ENCODE measurements around the gene CCNQ.

CCNQ gene

GRCh38 chrX:153620576-153620975 is 21.6 kb upstream of the CCNQ start:
- no peak overlapping the region for H3K4me3 ChIP-seq (ENCODE audit: low read depth, low read length)
- no peak for DNase-seq (ENCODE audit: low read depth)
- no peak for TF ChIP-seq POLR2A (IDR thresholded peaks at IDR 0.05; ENCODE audit: extremely low read depth, insufficient read length)
- no peak for TF ChIP-seq MYC (IDR thresholded peaks at IDR 0.05; ENCODE audit: low read depth, low read length)
- no peak for TF ChIP-seq MAX (IDR thresholded peaks at IDR 0.05; ENCODE audit: low read depth, low read length)
- no peak for TF ChIP-seq CTCF (IDR thresholded peaks at IDR 0.05; ENCODE audit: low read depth, low read length)

- DNase-seq (ENCODE audit: low read depth), result no peak
- no peak overlapping the region for H3K4me3 ChIP-seq (ENCODE audit: low read depth, low read length)
- TF ChIP-seq MAX (IDR thresholded peaks at IDR 0.05; ENCODE audit: low read depth, low read length) (no peak), POLR2A (IDR thresholded peaks at IDR 0.05; ENCODE audit: extremely low read depth, insufficient read length) (no peak), CTCF (IDR thresholded peaks at IDR 0.05; ENCODE audit: low read depth, low read length) (no peak), MYC (IDR thresholded peaks at IDR 0.05; ENCODE audit: low read depth, low read length) (no peak)
Measured at GRCh38 chrX:153614818-153615217, 15.9 kb upstream of the CCNQ start.

- DNase-seq (ENCODE audit: low read depth), result no peak
- TF ChIP-seq MAX (IDR thresholded peaks at IDR 0.05; ENCODE audit: low read depth, low read length) (no peak), MYC (IDR thresholded peaks at IDR 0.05; ENCODE audit: low read depth, low read length) (no peak), POLR2A (IDR thresholded peaks at IDR 0.05; ENCODE audit: extremely low read depth, insufficient read length) (no peak), CTCF (IDR thresholded peaks at IDR 0.05; ENCODE audit: low read depth, low read length) (no peak)
Measured at GRCh38 chrX:153612413-153612812, 13.5 kb upstream of the CCNQ start.

GRCh38 chrX:153611298-153612095 is 12.6 kb upstream of the CCNQ start:
- no peak overlapping the region for H3K4me3 ChIP-seq (ENCODE audit: low read depth, low read length)
- no peak for DNase-seq (ENCODE audit: low read depth)
- TF ChIP-seq CTCF (IDR thresholded peaks at IDR 0.05; ENCODE audit: low read depth, low read length) (no peak), MAX (IDR thresholded peaks at IDR 0.05; ENCODE audit: low read depth, low read length) (no peak), POLR2A (IDR thresholded peaks at IDR 0.05; ENCODE audit: extremely low read depth, insufficient read length) (no peak), MYC (IDR thresholded peaks at IDR 0.05; ENCODE audit: low read depth, low read length) (no peak)

More at GRCh38 chrX:153612413-153612812, 13.5 kb upstream of the CCNQ start:
- no peak overlapping the region for H3K4me3 ChIP-seq (ENCODE audit: low read depth, low read length)

- TF ChIP-seq POLR2A (IDR thresholded peaks at IDR 0.05; ENCODE audit: extremely low read depth, insufficient read length), result no peak
- TF ChIP-seq CTCF (IDR thresholded peaks at IDR 0.05; ENCODE audit: low read depth, low read length), result no peak
- no peak for TF ChIP-seq MAX (IDR thresholded peaks at IDR 0.05; ENCODE audit: low read depth, low read length)
- TF ChIP-seq MYC (IDR thresholded peaks at IDR 0.05; ENCODE audit: low read depth, low read length), result no peak
- DNase-seq (ENCODE audit: low read depth), result no peak
- H3K4me3 ChIP-seq (ENCODE audit: low read depth, low read length), result no peak overlapping the region
Measured at GRCh38 chrX:153610836-153611213, 11.9 kb upstream of the CCNQ start.

Data from NB4 (cell line).